Naive thymus-derived CD4-positive, alpha-beta T cell (primary cell): Measurements from ENCODE around the gene BRD4. TPM values are rescaled to one million over a fixed set of nuclear protein-coding genes. Genes with fewer than 3 reads are reported as not detected.

Source experiments
- ATAC-seq: fragments of 150-1000 bp; cut with Tn5 transposase; 2 replicates; pipeline ENCODE4 v1.10.0; 2021; ENCODE audit warnings: mild to moderate bottlenecking, moderate library complexity
- CTCF ChIA-PET: fragments of 350-600 bp; sonication (Branson Sonifier 250); formaldehyde crosslinking; loops from one replicate; lab custom pipeline; 2021; ENCODE audit warnings: antibody characterized with exemption; lab: Charles Lee
- POLR2A ChIA-PET: fragments of 350-600 bp; sonication (Branson Sonifier 250); formaldehyde crosslinking; loops from one replicate; lab custom pipeline; 2021; ENCODE audit warnings: antibody characterized with exemption, inconsistent platforms; lab: Charles Lee
- DNase-seq, 9 donors: peaks; one replicate each; pipeline versions ENCODE4 v3.0.0 to v3.0.0-alpha.2; 2020 to 2022; ENCODE audit warnings: mixed read lengths in 1 of 9
- H3K27ac ChIP-seq: one replicate; pipeline ENCODE4 v1.7.0; 2013; ENCODE audit warnings: mild to moderate bottlenecking, low read depth, low read length, moderate library complexity
- H3K27me3 ChIP-seq, 2 donors: one replicate each; pipeline ENCODE4 v1.7.0; 2013; ENCODE audit warnings: low read length in 2 of 2, mild to moderate bottlenecking in 2 of 2, moderate library complexity in 2 of 2; ENCODE audit not compliant: control insufficient read depth in 2 of 2, insufficient read depth in 2 of 2
- H3K36me3 ChIP-seq, 3 experiments: 1 replicate in 2 of 3; 2 replicates in 1 of 3; pipeline ENCODE4 v1.7.0; 2013; ENCODE audit warnings: low read length in 3 of 3, mild to moderate bottlenecking in 3 of 3, moderate library complexity in 1 of 3; ENCODE audit not compliant: insufficient read depth in 3 of 3, control insufficient read depth in 2 of 3
- H3K4me1 ChIP-seq, 2 donors: one replicate each; pipeline ENCODE4 v1.7.0; 2013; ENCODE audit warnings: low read length in 2 of 2, mild to moderate bottlenecking in 2 of 2, moderate library complexity in 1 of 2; ENCODE audit not compliant: control insufficient read depth in 2 of 2, insufficient read depth in 2 of 2
- H3K4me3 ChIP-seq: 2 replicates; pipeline ENCODE4 v1.7.0; 2013; ENCODE audit warnings: mild to moderate bottlenecking, low read length
- H3K9me3 ChIP-seq, 3 experiments: 1 replicate in 2 of 3; 2 replicates in 1 of 3; pipeline ENCODE4 v1.7.0; 2013; ENCODE audit warnings: low read length in 3 of 3; ENCODE audit not compliant: control insufficient read depth in 2 of 3
- H3K27ac Mint-ChIP-seq, 9 donors: one replicate each; pipeline ENCODE4 v1.8.0; 2020 to 2022; ENCODE audit warnings: mixed read lengths in 9 of 9, mild to moderate bottlenecking in 8 of 9, moderate library complexity in 5 of 9, inconsistent platforms in 2 of 9
- H3K27me3 Mint-ChIP-seq, 5 donors: one replicate each; pipeline ENCODE4 v1.8.0; 2021 to 2022; ENCODE audit warnings: mixed read lengths in 5 of 5, mild to moderate bottlenecking in 1 of 5
- H3K36me3 Mint-ChIP-seq, 5 donors: one replicate each; pipeline ENCODE4 v1.8.0; 2020 to 2022; ENCODE audit warnings: mixed read lengths in 5 of 5, mild to moderate bottlenecking in 3 of 5, inconsistent platforms in 1 of 5
- H3K4me1 Mint-ChIP-seq, 7 donors: one replicate each; pipeline ENCODE4 v1.8.0; 2020 to 2022; ENCODE audit warnings: mixed read lengths in 7 of 7, mild to moderate bottlenecking in 3 of 7, inconsistent platforms in 1 of 7
- H3K4me3 Mint-ChIP-seq, 10 donors: one replicate each; pipeline ENCODE4 v1.8.0; 2020 to 2022; ENCODE audit warnings: mild to moderate bottlenecking in 10 of 10, mixed read lengths in 10 of 10, moderate library complexity in 6 of 10, inconsistent platforms in 2 of 10
- H3K9me3 Mint-ChIP-seq, 11 donors: one replicate each; pipeline ENCODE4 v1.8.0; 2020 to 2022; ENCODE audit warnings: mixed read lengths in 11 of 11, mild to moderate bottlenecking in 4 of 11, inconsistent platforms in 1 of 11, moderate library complexity in 1 of 11
- intact Hi-C, 2 donors: fragments of 100-400 bp; cut with micrococcal nuclease; formaldehyde crosslinking; loops; one replicate each; pipeline ENCODE4 v1.15.1; 2023
- polyA plus RNA-seq, 2 donors: library from polyadenylated mRNA; unstranded; fragments of 300-500 nt; fragmentation: Illumina TruSeq; gene quantifications; one replicate each; pipeline ENCODE4 v1.2.3, GENCODE V29; 2021
- total RNA-seq, 6 experiments: library from RNA in 5 of 6; stranded (reverse) in 5 of 6; gene quantifications; 1 replicate in 5 of 6; 2 replicates in 1 of 6; pipeline ENCODE4 v1.2.3 and lab custom pipeline; 2021 to 2026

Gene BRD4
- total and polyA plus RNA-seq, 7 experiments from 2014 or later = 10.5 to 168 (median 113) TPM

GRCh38 chr19:15286688-15287365, 45.5 kb downstream of the BRD4 start:
- ChIA-PET CTCF (no interaction called here), POLR2A (no interaction called here)
- intact Hi-C loops = no loop called here
- Mint-ChIP-seq H3K36me3 (no peaks in the 10 kb centered on the region), H3K4me3 (peak overlapping the region in 9 of 10 donors; percentile 20 to 82 (median 55)), H3K27me3 (no peaks in the 10 kb centered on the region), H3K4me1 (peaks cover 84 to 100% (median 98%) of the 10 kb centered on the region in 7 donors), H3K27ac (peak overlapping the region in 8 of 9 donors; percentile 58 to 90 (median 82)), H3K9me3 (no peaks in the 10 kb centered on the region)
- ATAC-seq = no peak
- H3K4me3 ChIP-seq = no peak overlapping the region
- peak overlapping the region; percentile 54 for H3K27ac ChIP-seq
- H3K4me1 ChIP-seq = peaks cover 92 to 95% of the 10 kb centered on the region in 2 donors
- no peaks in the 10 kb centered on the region for H3K36me3 ChIP-seq
- no peak for DNase-seq
- no peaks in the 10 kb centered on the region for H3K27me3 ChIP-seq
- H3K9me3 ChIP-seq = no peaks in the 10 kb centered on the region

- H3K9me3 ChIP-seq = no peaks in the 10 kb centered on the region
- DNase-seq (no peak), ATAC-seq (peak; percentile 65)
- Mint-ChIP-seq H3K4me3 (peak overlapping the region; percentile 40 to 82 (median 57)), H3K27me3 (no peaks in the 10 kb centered on the region), H3K9me3 (no peaks in the 10 kb centered on the region), H3K4me1 (peaks cover 85 to 100% (median 98%) of the 10 kb centered on the region in 7 donors), H3K36me3 (no peaks in the 10 kb centered on the region), H3K27ac (peak overlapping the region in 8 of 9 donors; percentile 58 to 90 (median 80))
- no peak overlapping the region for H3K4me3 ChIP-seq
- H3K27ac ChIP-seq = peak overlapping the region; percentile 24
- POLR2A ChIA-PET = no interaction called here
- no peaks in the 10 kb centered on the region for H3K27me3 ChIP-seq
- intact Hi-C loops = no loop called here
- H3K4me1 ChIP-seq = peaks cover 87 to 92% of the 10 kb centered on the region in 2 donors
- CTCF ChIA-PET = no interaction called here
- no peaks in the 10 kb centered on the region for H3K36me3 ChIP-seq
Measured at GRCh38 chr19:15285896-15286591, 46.3 kb downstream of the BRD4 start.

GRCh38 chr19:15284896-15285295, 47.4 kb downstream of the BRD4 start:
- Histone ChIP-seq H3K36me3 (no peaks in the 10 kb centered on the region), H3K27ac (peak overlapping the region; percentile 50), H3K9me3 (no peaks in the 10 kb centered on the region), H3K4me3 (no peak overlapping the region), H3K4me1 (peaks cover 82 to 92% of the 10 kb centered on the region in 2 donors), H3K27me3 (no peaks in the 10 kb centered on the region)
- Mint-ChIP-seq H3K27ac (peak overlapping the region; percentile 30 to 93 (median 82)), H3K36me3 (no peaks in the 10 kb centered on the region), H3K27me3 (no peaks in the 10 kb centered on the region), H3K9me3 (no peaks in the 10 kb centered on the region), H3K4me3 (peak overlapping the region in 9 of 10 donors; percentile 53 to 82 (median 71)), H3K4me1 (peaks cover 84 to 100% (median 98%) of the 10 kb centered on the region in 7 donors)
- ChIA-PET CTCF (interaction anchor here (0.5 to 0.6 kb wide), 3 partner anchors 94 to 709 kb away, joined by 3 to 4 read pairs (median 3); no protein-coding TSS in a partner anchor), POLR2A (interaction anchor here (0.6 kb wide), 2 partner anchors 75 to 181 kb away, joined by 3 read pairs; no protein-coding TSS in a partner anchor)
- DNase-seq (no peak), ATAC-seq (no peak)
- intact Hi-C loops = loop anchor here in 1 of 2 donors (1.0 kb wide), 1 partner anchor 8 kb away; no protein-coding TSS in a partner anchor

- H3K27ac Mint-ChIP-seq = peak overlapping the region in 8 of 9 donors; percentile 60 to 93 (median 84)
- CTCF ChIA-PET = interaction anchor here (0.6 to 1.4 kb wide), 3 partner anchors 19 to 708 kb away, joined by 3 to 4 read pairs (median 3); no protein-coding TSS in a partner anchor
- no peaks in the 10 kb centered on the region for H3K36me3 Mint-ChIP-seq
- Histone ChIP-seq H3K4me1 (peaks cover 84 to 91% of the 10 kb centered on the region in 2 donors), H3K36me3 (no peaks in the 10 kb centered on the region), H3K27me3 (no peaks in the 10 kb centered on the region), H3K27ac (peak overlapping the region; percentile 50), H3K9me3 (no peaks in the 10 kb centered on the region), H3K4me3 (no peak overlapping the region)
- H3K27me3 Mint-ChIP-seq = no peaks in the 10 kb centered on the region
- peaks cover 84 to 100% (median 98%) of the 10 kb centered on the region in 7 donors for H3K4me1 Mint-ChIP-seq
- H3K4me3 Mint-ChIP-seq = peak overlapping the region; percentile 21 to 82 (median 70)
- POLR2A ChIA-PET = interaction anchor here (0.6 kb wide), 1 partner anchor 74 kb away, joined by 3 read pairs; no protein-coding TSS in a partner anchor
- intact Hi-C loops = loop anchor here in 1 of 2 donors (1.0 kb wide), 1 partner anchor 9 kb away; no protein-coding TSS in a partner anchor
- no peak for DNase-seq
- ATAC-seq = no peak
- no peaks in the 10 kb centered on the region for H3K9me3 Mint-ChIP-seq
Measured at GRCh38 chr19:15284091-15284490, 48.2 kb downstream of the BRD4 start.

GRCh38 chr19:15283141-15283883, 49.0 kb downstream of the BRD4 start:
- Histone ChIP-seq H3K9me3 (no peaks in the 10 kb centered on the region), H3K36me3 (no peaks in the 10 kb centered on the region), H3K4me3 (no peak overlapping the region), H3K27me3 (no peaks in the 10 kb centered on the region), H3K27ac (peak overlapping the region; percentile 50), H3K4me1 (peaks cover 78 to 83% of the 10 kb centered on the region in 2 donors)
- ChIA-PET POLR2A (interaction anchor here (0.6 to 1.0 kb wide), 2 partner anchors 10 to 286 kb away, joined by 3 to 4 read pairs; no protein-coding TSS in a partner anchor), CTCF (interaction anchor here (0.6 to 1.4 kb wide), 2 partner anchors 20 to 134 kb away, joined by 3 read pairs; no protein-coding TSS in a partner anchor)
- peak overlapping the region; percentile 73 to 93 (median 84) for H3K27ac Mint-ChIP-seq
- intact Hi-C loops = no loop called here
- DNase-seq (no peak), ATAC-seq (no peak)
- H3K9me3 Mint-ChIP-seq = no peaks in the 10 kb centered on the region
- H3K4me1 Mint-ChIP-seq = peaks cover 76 to 100% (median 97%) of the 10 kb centered on the region in 7 donors
- no peaks in the 10 kb centered on the region for H3K36me3 Mint-ChIP-seq
- peak overlapping the region; percentile 65 to 85 (median 74) for H3K4me3 Mint-ChIP-seq
- H3K27me3 Mint-ChIP-seq = no peaks in the 10 kb centered on the region

- peak overlapping the region in 8 of 9 donors; percentile 64 to 90 (median 84) for H3K27ac Mint-ChIP-seq
- H3K4me1 Mint-ChIP-seq = peaks cover 71 to 96% (median 90%) of the 10 kb centered on the region in 7 donors
- Histone ChIP-seq H3K36me3 (no peaks in the 10 kb centered on the region), H3K4me1 (peaks cover 68 to 77% of the 10 kb centered on the region in 2 donors), H3K4me3 (no peak overlapping the region), H3K9me3 (no peaks in the 10 kb centered on the region), H3K27me3 (no peaks in the 10 kb centered on the region), H3K27ac (no peak overlapping the region)
- DNase-seq (no peak), ATAC-seq (no peak)
- ChIA-PET CTCF (no interaction called here), POLR2A (interaction anchor here (0.6 kb wide), 2 partner anchors 106 to 287 kb away, joined by 3 to 4 read pairs; no protein-coding TSS in a partner anchor)
- no peaks in the 10 kb centered on the region for H3K9me3 Mint-ChIP-seq
- no peaks in the 10 kb centered on the region for H3K36me3 Mint-ChIP-seq
- intact Hi-C loops = no loop called here
- H3K4me3 Mint-ChIP-seq = peak overlapping the region in 8 of 10 donors; percentile 16 to 73 (median 56)
- H3K27me3 Mint-ChIP-seq = no peaks in the 10 kb centered on the region
Measured at GRCh38 chr19:15282311-15282705, 50.0 kb downstream of the BRD4 start.
